Measurements from ENCODE around the gene GID4.

DNA sequence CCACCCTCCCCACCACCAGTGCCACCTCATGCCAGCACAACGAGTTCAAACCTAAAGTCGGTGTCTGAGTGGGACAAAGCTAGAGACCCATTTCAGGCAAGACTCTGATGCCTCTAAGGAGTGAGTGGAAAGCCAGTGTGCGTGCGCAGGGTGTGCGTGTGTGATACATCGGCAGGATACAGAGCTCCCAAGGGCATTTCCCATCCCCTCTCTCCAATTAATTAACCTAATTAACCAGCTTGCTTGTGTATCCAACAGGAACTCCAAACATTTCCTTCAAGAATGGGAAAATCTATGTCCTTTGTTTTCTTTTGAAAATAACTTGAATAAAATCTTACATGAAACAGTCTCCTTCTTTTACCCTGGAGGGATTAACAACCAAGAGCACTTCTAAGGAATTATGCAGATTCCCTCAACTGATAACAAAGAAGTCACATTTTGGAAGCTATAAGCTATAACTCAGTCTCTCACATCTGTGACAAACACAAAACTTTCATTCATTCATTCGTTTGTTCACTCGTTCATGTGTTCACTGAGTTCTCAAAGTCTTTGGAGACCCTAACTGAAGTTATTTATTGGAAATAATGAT lies 10.2 kb upstream of the GID4 start:
- TF ChIP-seq, protein P1, sequence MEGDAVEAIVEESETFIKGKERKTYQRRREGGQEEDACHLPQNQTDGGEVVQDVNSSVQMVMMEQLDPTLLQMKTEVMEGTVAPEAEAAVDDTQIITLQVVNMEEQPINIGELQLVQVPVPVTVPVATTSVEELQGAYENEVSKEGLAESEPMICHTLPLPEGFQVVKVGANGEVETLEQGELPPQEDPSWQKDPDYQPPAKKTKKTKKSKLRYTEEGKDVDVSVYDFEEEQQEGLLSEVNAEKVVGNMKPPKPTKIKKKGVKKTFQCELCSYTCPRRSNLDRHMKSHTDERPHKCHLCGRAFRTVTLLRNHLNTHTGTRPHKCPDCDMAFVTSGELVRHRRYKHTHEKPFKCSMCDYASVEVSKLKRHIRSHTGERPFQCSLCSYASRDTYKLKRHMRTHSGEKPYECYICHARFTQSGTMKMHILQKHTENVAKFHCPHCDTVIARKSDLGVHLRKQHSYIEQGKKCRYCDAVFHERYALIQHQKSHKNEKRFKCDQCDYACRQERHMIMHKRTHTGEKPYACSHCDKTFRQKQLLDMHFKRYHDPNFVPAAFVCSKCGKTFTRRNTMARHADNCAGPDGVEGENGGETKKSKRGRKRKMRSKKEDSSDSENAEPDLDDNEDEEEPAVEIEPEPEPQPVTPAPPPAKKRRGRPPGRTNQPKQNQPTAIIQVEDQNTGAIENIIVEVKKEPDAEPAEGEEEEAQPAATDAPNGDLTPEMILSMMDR (IDR thresholded peaks at IDR 0.05) = no peak
- no peak for TF ChIP-seq POLR2A (IDR thresholded peaks at IDR 0.05)
- no peak for TF ChIP-seq EP300 (IDR thresholded peaks at IDR 0.05)
